Mucosa of descending colon (tissue), 3 donors: ENCODE results near the gene CCR7. TPM values are rescaled to one million over a fixed set of nuclear protein-coding genes. Genes with fewer than 3 reads are reported as not detected.
"Not testable (repeated sequence)": the region's sequence is repeated elsewhere in the genome, so short reads cannot be mapped to it uniquely, and the experiment has no call there.

Experiments
- ATAC-seq: fragments of 200-7000 bp; cut with Tn5 transposase; one replicate; pipeline ENCODE4 v1.9.1; 2020; ENCODE audit warnings: mild to moderate bottlenecking, moderate library complexity
- DNase-seq, 3 donors: peaks; one replicate each; pipeline ENCODE4 v3.0.0-alpha.2; 2020
- H3K36me3 ChIP-seq: fragments of 200-600 bp; one replicate; pipeline ENCODE4 v1.8.0; 2021; ENCODE audit warnings: low read depth, mild to moderate bottlenecking
- H3K4me1 ChIP-seq: fragments of 200-600 bp; one replicate; pipeline ENCODE4 v1.8.0; 2021; ENCODE audit warnings: low read depth, mild to moderate bottlenecking
- H3K4me3 ChIP-seq: fragments of 200-600 bp; one replicate; pipeline ENCODE4 v1.8.0; 2021; ENCODE audit warnings: mild to moderate bottlenecking
- H3K9me3 ChIP-seq: fragments of 200-600 bp; one replicate; pipeline ENCODE4 v1.8.0; 2021; ENCODE audit warnings: mild to moderate bottlenecking
- CTCF ChIP-seq: fragments of 200-600 bp; IDR thresholded peaks from one replicate; pipeline ENCODE4 v1.8.0; 2022; ENCODE audit warnings: antibody characterized with exemption, mild to moderate bottlenecking
- intact Hi-C, 2 donors: fragments of 100-400 bp; cut with DNase I in 1 of 2; cut with micrococcal nuclease in 1 of 2; formaldehyde crosslinking; loops; one replicate each; pipeline versions ENCODE4 v1.11.0 to v1.11.1; 2022; cut with DNase I, micrococcal nuclease
- total RNA-seq, 3 donors: library from RNA; stranded (reverse); fragmentation: NEBNext Ultra II Directional in 2 of 3; extraction: Animal tissue kit (Norgen Biotek cat#: 25700) in 2 of 3; gene quantifications; one replicate each; pipeline versions ENCODE4 v1.2.1 to v1.2.4, GENCODE V29; 2021 to 2023
- donor health status: DM: no; HTN: no; CAD: no; lungs with moderate emphysema.
- donor health status: DM: no; HTN: no; CAD: no.
- donor health status: DM: no; HTN: yes; CAD: no.

CCR7 gene
- total RNA-seq, 3 donors from 2014 or later: 0.44 to 3.2 (median 0.87) TPM

- ATAC-seq (peak; percentile 29), DNase-seq (no peak)
- Histone ChIP-seq H3K4me1 (peaks cover 10% of the 10 kb centered on the region), H3K4me3 (no peak overlapping the region), H3K9me3 (no peaks in the 10 kb centered on the region), H3K36me3 (no peaks in the 10 kb centered on the region)
- no peak for TF ChIP-seq CTCF
- intact Hi-C loops: no loop called here
Observed at GRCh38 chr17:40596261-40596919, 31.1 kb upstream of the CCR7 start.

- Histone ChIP-seq H3K9me3 (no peaks in the 10 kb centered on the region), H3K36me3 (no peaks in the 10 kb centered on the region), H3K4me1 (no peaks in the 10 kb centered on the region), H3K4me3 (no peak overlapping the region)
- ATAC-seq: no peak
- intact Hi-C loops: no loop called here
- TF ChIP-seq CTCF: no peak
- no peak for DNase-seq
Observed at GRCh38 chr17:40590742-40591141, 25.5 kb upstream of the CCR7 start.

- ATAC-seq: no peak
- no peaks in the 10 kb centered on the region for H3K9me3 ChIP-seq
- no peaks in the 10 kb centered on the region for H3K36me3 ChIP-seq
- TF ChIP-seq CTCF: no peak
- no peaks in the 10 kb centered on the region for H3K4me1 ChIP-seq
- intact Hi-C loops: no loop called here
- no peak overlapping the region for H3K4me3 ChIP-seq
- no peak for DNase-seq
Observed at GRCh38 chr17:40588552-40588951, 23.3 kb upstream of the CCR7 start.

GRCh38 chr17:40586264-40586663, 21.0 kb upstream of the CCR7 start:
- intact Hi-C loops, H3K4me1 ChIP-seq, H3K9me3 ChIP-seq, ATAC-seq, H3K36me3 ChIP-seq, H3K4me3 ChIP-seq, DNase-seq: not testable (repeated sequence)

GRCh38 chr17:40584950-40585349, 19.7 kb upstream of the CCR7 start:
- DNase-seq, H3K9me3 ChIP-seq, H3K36me3 ChIP-seq, intact Hi-C loops, ATAC-seq, H3K4me3 ChIP-seq, H3K4me1 ChIP-seq: not testable (repeated sequence)

GRCh38 chr17:40582328-40582901, 17.1 kb upstream of the CCR7 start:
- no peaks in the 10 kb centered on the region for H3K36me3 ChIP-seq
- DNase-seq: peak; percentile 33 to 90 (median 56)
- H3K4me3 ChIP-seq: no peak overlapping the region
- no peak for TF ChIP-seq CTCF
- intact Hi-C loops: no loop called here
- peak; percentile 95 for ATAC-seq
- no peaks in the 10 kb centered on the region for H3K9me3 ChIP-seq
- no peaks in the 10 kb centered on the region for H3K4me1 ChIP-seq
